ENCODE data around the gene BUD23. TPM values are rescaled to one million over a fixed set of nuclear protein-coding genes. Genes with fewer than 3 reads are reported as not detected.
A peak's percentile ranks its signal among the peaks of the same experiment; 100 is the strongest.
"Not testable (repeated sequence)": the region's sequence is repeated elsewhere in the genome, so short reads cannot be mapped to it uniquely, and the experiment has no call there.

BUD23 gene
- total RNA-seq, 2 experiments from 2014 or later = 108 TPM

- Mint-ChIP-seq H3K9me3 (no peaks in the 10 kb centered on the region), H3K27ac (peak within 1 kb of the TSS; percentile 47), H3K4me1 (ENCODE audit: low read depth) (peaks cover 35% of the 10 kb centered on the region), H3K27me3 (peaks cover 4% of the 10 kb centered on the region), H3K4me3 (peak within 1 kb of the TSS; percentile 71), H3K36me3 (ENCODE audit: low read depth) (peaks cover 4% of the 10 kb centered on the region)
- ChIA-PET POLR2A (interaction anchor here (1.0 to 1.5 kb wide), 2 partner anchors 18 to 51 kb away, joined by 3 read pairs; no protein-coding TSS in a partner anchor), CTCF (interaction anchor here (1.2 to 2.6 kb wide), 5 partner anchors 10 to 112 kb away, joined by 3 to 12 read pairs (median 4); partner anchors contain the start of gene VPS37D)
- intact Hi-C loops (cut with micrococcal nuclease) = loop anchor here (5.0 kb wide), 1 partner anchor 37 kb away; the partner anchor contains the start of genes BUD23 and DNAJC30
- ATAC-seq = peak; percentile 74
- DNase-seq = peak; percentile 73
- TF ChIP-seq, protein P1, sequence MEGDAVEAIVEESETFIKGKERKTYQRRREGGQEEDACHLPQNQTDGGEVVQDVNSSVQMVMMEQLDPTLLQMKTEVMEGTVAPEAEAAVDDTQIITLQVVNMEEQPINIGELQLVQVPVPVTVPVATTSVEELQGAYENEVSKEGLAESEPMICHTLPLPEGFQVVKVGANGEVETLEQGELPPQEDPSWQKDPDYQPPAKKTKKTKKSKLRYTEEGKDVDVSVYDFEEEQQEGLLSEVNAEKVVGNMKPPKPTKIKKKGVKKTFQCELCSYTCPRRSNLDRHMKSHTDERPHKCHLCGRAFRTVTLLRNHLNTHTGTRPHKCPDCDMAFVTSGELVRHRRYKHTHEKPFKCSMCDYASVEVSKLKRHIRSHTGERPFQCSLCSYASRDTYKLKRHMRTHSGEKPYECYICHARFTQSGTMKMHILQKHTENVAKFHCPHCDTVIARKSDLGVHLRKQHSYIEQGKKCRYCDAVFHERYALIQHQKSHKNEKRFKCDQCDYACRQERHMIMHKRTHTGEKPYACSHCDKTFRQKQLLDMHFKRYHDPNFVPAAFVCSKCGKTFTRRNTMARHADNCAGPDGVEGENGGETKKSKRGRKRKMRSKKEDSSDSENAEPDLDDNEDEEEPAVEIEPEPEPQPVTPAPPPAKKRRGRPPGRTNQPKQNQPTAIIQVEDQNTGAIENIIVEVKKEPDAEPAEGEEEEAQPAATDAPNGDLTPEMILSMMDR (IDR thresholded peaks at IDR 0.05) = no peak
Observed at GRCh38 chr7:73718905-73719805, 35.8 kb downstream of the BUD23 start, which contains the start of gene STX1A. TSS of gene STX1A (minus strand) at chr7:73719669. CDS start at chr7:73719631, 38 bp downstream.

DNA sequence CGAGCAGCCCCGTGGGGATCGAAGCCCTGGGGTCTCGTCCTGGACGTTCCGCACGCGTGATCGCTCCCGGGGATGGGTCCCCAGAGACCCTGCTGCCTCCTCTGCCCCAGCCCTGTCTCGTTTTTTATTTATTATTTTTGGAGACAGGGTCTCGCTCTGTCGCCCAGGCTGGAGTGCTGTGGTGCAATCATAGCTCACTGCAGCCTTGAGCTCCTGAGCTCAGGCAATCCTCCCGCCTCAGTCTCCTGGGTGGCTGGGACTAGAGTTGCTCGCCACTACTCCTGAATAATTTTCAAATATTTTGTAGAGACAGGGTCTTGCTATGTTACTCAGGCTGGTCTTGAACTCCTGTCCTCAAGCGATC is 36.4 kb downstream of the BUD23 start:
- DNase-seq (no peak), ATAC-seq (no peak)
- peak overlapping the region; percentile 71 for H3K4me3 Mint-ChIP-seq
- TF ChIP-seq, protein P1 (IDR thresholded peaks at IDR 0.05) = no peak
- H3K4me1 Mint-ChIP-seq (ENCODE audit: low read depth) = peaks cover 35% of the 10 kb centered on the region
- H3K9me3 Mint-ChIP-seq = no peaks in the 10 kb centered on the region
- intact Hi-C loops (cut with micrococcal nuclease) = loop anchor here (5.0 kb wide), 1 partner anchor 37 kb away; the partner anchor contains the start of genes BUD23 and DNAJC30
- ChIA-PET POLR2A (interaction anchor here (0.7 to 1.5 kb wide), 4 partner anchors 17 to 113 kb away, joined by 3 read pairs; partner anchors contain the start of gene ABHD11), CTCF (interaction anchor here (1.2 to 2.6 kb wide), 5 partner anchors 9 to 113 kb away, joined by 3 to 12 read pairs (median 4); partner anchors contain the start of gene VPS37D)
- no peak overlapping the region for H3K27ac Mint-ChIP-seq
- H3K27me3 Mint-ChIP-seq = peaks cover 4% of the 10 kb centered on the region
- peaks cover 4% of the 10 kb centered on the region for H3K36me3 Mint-ChIP-seq (ENCODE audit: low read depth)

DNA sequence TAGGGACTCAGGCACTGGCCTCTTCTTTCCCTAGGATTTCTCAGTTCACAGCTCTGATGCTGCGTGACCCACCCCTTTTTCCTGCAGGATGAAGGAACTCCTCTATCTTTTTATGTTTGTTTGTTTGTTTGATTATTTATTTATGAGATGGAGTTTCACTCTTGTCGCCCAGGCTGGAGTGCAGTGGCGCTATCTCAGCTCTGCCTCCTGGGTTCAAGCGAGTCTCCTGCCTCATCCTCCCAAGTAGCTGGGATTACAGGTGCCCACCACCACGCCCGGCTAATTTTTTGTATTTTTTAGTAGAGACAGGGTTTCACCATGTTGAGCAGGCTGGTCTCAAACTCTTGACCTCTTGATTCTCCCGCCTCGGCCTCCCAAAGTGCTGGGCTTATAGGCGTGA is 37.0 kb downstream of the BUD23 start:
- CTCF ChIA-PET = interaction anchor here (1.3 to 2.6 kb wide), 4 partner anchors 8 to 113 kb away, joined by 3 to 12 read pairs (median 5); no protein-coding TSS in a partner anchor
- DNase-seq; H3K27ac Mint-ChIP-seq; H3K36me3 Mint-ChIP-seq (ENCODE audit: low read depth); ATAC-seq; H3K9me3 Mint-ChIP-seq; H3K27me3 Mint-ChIP-seq; intact Hi-C loops (cut with micrococcal nuclease): not testable (repeated sequence)
- POLR2A ChIA-PET = interaction anchor here (0.7 to 1.5 kb wide), 3 partner anchors 16 to 113 kb away, joined by 3 read pairs; partner anchors contain the start of gene ABHD11
- peak overlapping the region; percentile 71 for H3K4me3 Mint-ChIP-seq
- peaks cover 33% of the 10 kb centered on the region for H3K4me1 Mint-ChIP-seq (ENCODE audit: low read depth)

- no peaks in the 10 kb centered on the region for H3K36me3 Mint-ChIP-seq (ENCODE audit: low read depth)
- ChIA-PET CTCF (interaction anchor here (1.3 to 2.6 kb wide), 3 partner anchors 13 to 114 kb away, joined by 3 to 12 read pairs (median 4); no protein-coding TSS in a partner anchor), POLR2A (no interaction called here)
- intact Hi-C loops (cut with micrococcal nuclease) = no loop called here
- peaks cover 25% of the 10 kb centered on the region for H3K4me1 Mint-ChIP-seq (ENCODE audit: low read depth)
- no peaks in the 10 kb centered on the region for H3K9me3 Mint-ChIP-seq
- DNase-seq (no peak), ATAC-seq (no peak)
- peak overlapping the region; percentile 11 for H3K4me3 Mint-ChIP-seq
- no peak overlapping the region for H3K27ac Mint-ChIP-seq
- TF ChIP-seq, protein P1 (IDR thresholded peaks at IDR 0.05) = no peak
- H3K27me3 Mint-ChIP-seq = peaks cover 4% of the 10 kb centered on the region
Observed at GRCh38 chr7:73721377-73721817, 38.0 kb downstream of the BUD23 start.

DNA sequence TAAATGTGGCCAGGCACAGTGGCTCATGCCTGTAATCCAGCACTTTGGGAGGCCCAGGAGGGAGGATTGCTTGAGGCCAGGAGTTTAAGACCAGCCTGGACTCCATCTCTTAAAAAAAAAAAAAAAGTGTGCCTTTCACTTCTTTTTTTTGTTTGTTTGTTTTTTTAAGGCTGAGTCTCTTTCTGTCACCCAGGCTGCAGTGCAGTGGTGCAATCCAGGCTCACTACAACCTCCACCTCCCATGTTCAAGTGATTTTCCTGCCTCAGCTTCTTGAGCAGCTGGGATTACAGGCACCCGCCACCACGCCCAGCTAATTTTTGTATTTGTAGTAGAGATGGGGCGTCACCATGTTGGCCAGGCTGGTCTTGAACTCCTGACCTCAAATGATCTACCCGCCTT is 38.8 kb downstream of the BUD23 start:
- peaks cover 20% of the 10 kb centered on the region for H3K4me1 Mint-ChIP-seq (ENCODE audit: low read depth)
- H3K9me3 Mint-ChIP-seq; ATAC-seq; DNase-seq; intact Hi-C loops (cut with micrococcal nuclease); H3K4me3 Mint-ChIP-seq; H3K36me3 Mint-ChIP-seq (ENCODE audit: low read depth); H3K27me3 Mint-ChIP-seq; H3K27ac Mint-ChIP-seq: not testable (repeated sequence)
- CTCF ChIA-PET = interaction anchor here (1.7 kb wide), 1 partner anchor 24 kb away, joined by 3 read pairs; no protein-coding TSS in a partner anchor
- POLR2A ChIA-PET = interaction anchor here (0.6 kb wide), 1 partner anchor 16 kb away, joined by 3 read pairs; no protein-coding TSS in a partner anchor

Measured in activated CD8-positive, alpha-beta T cell treated with anti-CD3 and anti-CD28 coated beads for 36 hours (primary cell).